GM19397 (cell line): ENCODE results near the gene PDLIM1.
A peak's percentile ranks its signal among the peaks of the same experiment; 100 is the strongest.

Experiments
- ATAC-seq: cut with Tn5 transposase; IDR thresholded peaks from one replicate; pipeline ENCODE4 v1.9.1; 2021; ENCODE audit warnings: mild to moderate bottlenecking, moderate library complexity; ENCODE audit not compliant: unreplicated experiment

PDLIM1 gene, protein sequence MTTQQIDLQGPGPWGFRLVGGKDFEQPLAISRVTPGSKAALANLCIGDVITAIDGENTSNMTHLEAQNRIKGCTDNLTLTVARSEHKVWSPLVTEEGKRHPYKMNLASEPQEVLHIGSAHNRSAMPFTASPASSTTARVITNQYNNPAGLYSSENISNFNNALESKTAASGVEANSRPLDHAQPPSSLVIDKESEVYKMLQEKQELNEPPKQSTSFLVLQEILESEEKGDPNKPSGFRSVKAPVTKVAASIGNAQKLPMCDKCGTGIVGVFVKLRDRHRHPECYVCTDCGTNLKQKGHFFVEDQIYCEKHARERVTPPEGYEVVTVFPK

GRCh38 chr10:95290461-95291364 lies at the start of gene PDLIM1:
TSS of gene PDLIM1 (minus strand) at chr10:95291003. CDS start at chr10:95290915, 88 bp downstream.
- ATAC-seq = peak; percentile 49

DNA sequence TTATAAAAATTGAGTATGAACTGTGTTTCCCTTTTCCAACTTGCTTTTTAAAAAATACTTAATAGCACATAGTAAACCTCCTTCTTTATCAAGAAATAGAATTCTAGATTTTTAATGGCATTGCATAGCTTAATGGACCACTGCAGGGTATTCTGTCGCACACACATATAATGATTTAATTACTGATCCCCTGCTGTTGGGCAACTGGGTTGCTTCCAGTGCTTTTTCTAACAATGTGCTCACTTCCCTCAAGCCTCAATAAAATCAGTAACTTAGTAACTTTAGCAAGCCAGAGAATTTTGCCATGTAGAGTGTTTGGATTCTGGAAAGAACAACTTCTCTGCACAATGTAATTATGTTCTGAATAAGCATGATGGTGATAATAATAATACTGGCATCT lies 49.1 kb upstream of the PDLIM1 start:
- no peak for ATAC-seq

DNA sequence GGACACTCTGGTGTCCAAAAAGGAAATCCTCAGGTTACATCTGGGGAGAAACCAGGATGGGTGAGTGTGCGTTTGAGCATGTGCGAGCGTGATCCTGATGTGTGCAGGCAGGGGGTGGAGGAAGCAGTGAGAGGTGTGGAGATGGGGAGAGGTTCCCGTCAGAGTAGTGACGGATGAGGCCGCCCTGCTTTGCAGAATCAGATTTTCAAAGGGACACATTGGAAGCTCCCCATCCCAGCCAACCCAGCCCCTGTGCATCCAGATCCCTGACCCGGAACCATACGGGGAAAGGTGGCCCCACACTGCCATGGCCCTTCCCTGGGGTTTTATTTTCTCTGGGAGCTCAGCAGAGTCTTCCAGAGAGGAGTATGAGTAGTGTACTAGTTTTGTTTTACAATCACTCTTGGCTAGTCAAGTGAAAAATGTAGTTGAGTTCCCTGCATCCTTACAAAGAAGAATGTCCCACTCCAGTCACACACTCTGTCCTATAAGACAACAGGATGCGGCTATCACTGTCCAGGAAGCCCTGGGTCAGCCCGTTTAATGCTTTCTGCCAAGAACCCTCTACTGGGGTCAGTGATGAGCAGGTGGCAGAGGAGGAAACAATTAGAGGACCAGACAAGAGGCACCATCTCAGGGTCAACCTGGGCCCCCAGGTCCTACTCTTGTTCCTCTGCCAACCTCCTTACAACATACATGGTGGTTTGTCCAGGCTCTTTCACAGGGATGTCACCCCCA lies 46.8 kb upstream of the PDLIM1 start:
- no peak for ATAC-seq

- no peak for ATAC-seq
Observed at GRCh38 chr10:95336702-95337101, 45.9 kb upstream of the PDLIM1 start.

DNA sequence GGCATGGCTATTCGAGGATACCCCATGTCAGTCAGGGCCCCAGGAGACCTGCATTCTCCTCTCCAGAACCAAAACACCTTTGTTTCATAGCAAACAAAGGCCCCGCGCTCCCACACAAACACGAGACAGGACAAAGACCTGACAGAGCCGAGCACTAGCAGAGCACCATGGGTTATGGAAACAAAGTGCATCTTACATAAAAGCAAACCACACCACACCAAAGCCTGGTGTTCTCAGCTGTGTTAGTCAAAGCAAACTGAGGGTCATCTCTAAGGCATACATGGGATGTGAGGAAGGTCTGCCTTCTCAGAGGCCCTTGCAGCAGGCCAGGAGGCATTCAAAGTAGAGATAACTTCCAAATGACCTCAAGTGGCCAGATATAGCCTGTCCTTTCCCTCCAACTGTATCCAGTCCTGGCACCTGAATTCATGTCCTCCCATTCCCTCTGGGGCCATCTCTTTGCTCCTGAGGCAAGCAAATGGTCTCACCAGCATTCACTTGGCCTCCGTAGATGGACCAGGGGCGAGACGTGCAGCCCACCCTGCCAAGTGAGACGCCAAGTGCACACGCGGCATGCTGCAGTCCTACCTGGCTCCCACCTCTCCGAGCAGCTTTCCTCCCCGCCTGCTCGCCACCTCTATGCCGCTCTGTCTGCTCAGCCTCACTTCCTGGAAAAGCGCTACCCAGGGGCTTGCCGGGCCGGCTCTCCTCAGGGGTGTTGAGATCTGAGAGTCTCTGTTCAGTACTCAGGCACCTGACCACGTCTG lies 45.3 kb upstream of the PDLIM1 start:
- no peak for ATAC-seq

DNA sequence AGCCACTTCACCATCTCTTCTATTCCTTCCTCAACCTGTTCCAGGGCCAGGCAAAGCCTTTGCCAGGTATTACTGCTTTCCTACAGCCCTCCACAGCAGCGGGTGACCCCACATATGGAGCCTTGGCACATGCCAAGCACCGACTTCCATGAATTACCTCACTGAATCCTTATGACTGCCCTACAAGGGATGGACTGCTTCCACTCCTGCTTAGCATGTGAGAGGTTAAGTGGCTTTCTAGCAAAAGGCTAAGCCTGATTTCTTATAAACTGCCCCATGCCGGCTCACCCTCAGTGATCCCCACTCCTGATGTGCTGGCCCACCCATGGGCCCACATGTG lies 44.0 kb upstream of the PDLIM1 start:
- no peak for ATAC-seq

DNA sequence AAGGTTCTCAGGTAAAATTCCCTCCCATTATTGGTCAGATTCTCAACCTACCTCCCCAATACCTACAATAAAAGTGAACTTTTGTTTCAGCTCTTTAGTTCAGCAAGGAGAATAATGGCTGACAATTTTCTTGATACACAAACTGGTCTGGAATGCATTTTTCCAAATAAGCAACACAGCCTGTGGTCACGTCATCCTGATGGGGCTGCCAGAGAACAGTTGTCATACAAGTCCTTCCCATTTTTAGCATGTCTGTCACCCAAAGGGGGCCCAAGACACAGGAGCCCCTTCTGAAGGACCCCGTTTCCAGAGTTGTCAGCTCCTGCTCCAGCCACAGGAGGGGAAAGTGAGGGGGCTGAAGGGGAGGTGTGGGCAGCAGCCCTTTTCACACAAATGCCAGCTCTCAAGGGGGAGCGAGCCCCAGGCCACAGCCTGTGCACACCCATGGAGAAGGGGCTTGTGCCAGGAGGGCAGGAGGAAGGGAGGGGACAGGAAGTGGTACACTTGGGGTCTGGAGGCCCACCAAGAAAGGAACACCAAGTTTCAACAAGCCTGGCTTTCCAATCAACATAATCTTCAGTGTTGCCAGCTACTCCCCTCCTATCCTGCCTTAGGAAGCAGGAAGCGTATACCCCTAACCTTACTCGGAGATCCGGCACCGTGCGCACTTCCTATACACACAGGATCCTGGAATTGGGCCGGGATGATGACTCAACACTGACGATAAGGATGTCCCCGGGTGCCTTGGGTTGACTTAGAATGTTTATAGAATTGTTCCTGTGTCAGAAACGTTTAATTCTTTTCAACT lies 43.4 kb upstream of the PDLIM1 start:
- ATAC-seq = no peak

- ATAC-seq = no peak
Observed at GRCh38 chr10:95332666-95333249, 42.0 kb upstream of the PDLIM1 start.

DNA sequence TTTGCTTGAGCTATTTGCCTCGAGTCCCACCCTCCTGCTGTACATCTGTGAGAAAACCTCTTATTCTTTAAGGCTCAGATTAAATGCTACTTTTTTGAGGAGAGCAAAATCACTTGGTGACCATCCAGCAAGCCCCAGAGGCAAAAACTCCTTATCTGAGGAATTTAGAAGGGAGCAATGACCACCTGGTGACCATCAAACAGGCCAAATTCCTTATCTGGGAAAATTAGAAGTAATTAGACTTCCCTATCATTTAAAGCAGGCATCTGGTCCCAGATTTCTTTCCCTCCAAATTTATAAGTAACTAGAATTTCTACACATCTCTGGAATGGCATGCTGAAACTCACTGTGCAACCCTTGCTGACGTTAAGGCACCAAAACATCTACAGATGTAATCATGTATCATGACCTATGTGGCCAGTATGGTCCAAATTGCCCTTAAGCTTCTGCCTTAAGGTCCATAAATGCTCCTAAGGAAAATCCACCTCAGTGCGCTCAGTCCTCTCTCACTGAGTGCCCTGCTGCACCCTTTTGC lies 40.9 kb upstream of the PDLIM1 start:
- no peak for ATAC-seq

- no peak for ATAC-seq
Observed at GRCh38 chr10:95330966-95331453, 40.2 kb upstream of the PDLIM1 start.

- ATAC-seq = no peak
Observed at GRCh38 chr10:95329296-95329695, 38.5 kb upstream of the PDLIM1 start.

DNA sequence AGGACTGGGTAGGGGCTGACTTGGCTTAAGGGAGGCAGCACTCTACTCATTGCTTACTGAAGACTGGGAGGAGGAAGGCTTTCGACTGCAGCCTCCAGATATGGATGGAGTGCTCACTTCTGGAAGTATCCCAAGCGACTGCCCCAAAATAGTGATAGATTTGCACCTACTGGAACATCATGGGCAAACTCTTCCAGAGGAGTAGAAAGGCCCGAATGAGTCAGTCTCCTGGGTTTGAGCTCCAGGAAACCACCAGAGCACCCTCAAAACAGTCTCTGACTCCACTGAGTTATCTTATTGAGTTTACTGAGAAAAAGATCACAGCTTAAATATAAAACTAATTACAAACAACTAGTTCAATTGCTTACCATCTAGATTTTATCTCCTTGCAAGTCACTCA lies 37.2 kb upstream of the PDLIM1 start:
- ATAC-seq = no peak

DNA sequence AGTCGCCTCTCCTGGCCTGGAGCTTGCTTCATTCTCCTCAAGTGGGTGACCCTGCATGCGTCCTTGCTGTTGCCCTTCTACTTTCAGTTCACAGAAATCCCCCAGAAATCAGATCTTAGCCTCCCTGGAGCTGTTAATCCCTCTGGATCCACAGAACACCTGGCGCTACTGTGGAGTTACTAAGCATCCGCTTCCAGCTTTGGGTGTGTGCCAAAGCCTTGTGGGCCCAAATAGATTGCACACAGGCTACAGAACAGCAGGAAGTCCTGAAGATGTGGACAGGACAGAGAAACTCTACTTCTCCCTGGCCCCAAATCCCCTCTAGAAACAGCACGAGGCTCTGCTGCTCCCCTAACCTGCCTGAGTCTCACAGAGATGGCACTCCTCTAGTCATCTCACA lies 36.6 kb upstream of the PDLIM1 start:
- no peak for ATAC-seq

GRCh38 chr10:95326396-95326795 lies 35.6 kb upstream of the PDLIM1 start:
- no peak for ATAC-seq

DNA sequence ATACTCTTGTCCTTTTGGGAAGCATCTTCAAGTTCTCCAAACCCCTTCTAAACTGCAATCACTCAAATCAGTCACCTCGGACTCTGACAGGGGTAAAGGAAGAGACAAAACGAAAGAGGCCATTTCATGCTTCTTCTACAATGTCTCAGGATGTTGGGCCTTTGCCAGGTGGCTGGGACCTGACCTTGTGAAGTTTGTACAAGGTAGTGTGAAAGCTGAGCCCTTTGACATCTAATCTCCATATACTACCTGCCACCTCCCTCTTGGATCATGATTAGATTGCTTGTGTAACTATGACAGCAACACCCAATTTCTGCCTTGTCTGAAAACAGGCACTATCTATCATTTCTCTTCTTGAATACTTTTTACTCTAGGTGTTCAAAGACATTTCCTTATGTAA lies 35.1 kb upstream of the PDLIM1 start:
- no peak for ATAC-seq

DNA sequence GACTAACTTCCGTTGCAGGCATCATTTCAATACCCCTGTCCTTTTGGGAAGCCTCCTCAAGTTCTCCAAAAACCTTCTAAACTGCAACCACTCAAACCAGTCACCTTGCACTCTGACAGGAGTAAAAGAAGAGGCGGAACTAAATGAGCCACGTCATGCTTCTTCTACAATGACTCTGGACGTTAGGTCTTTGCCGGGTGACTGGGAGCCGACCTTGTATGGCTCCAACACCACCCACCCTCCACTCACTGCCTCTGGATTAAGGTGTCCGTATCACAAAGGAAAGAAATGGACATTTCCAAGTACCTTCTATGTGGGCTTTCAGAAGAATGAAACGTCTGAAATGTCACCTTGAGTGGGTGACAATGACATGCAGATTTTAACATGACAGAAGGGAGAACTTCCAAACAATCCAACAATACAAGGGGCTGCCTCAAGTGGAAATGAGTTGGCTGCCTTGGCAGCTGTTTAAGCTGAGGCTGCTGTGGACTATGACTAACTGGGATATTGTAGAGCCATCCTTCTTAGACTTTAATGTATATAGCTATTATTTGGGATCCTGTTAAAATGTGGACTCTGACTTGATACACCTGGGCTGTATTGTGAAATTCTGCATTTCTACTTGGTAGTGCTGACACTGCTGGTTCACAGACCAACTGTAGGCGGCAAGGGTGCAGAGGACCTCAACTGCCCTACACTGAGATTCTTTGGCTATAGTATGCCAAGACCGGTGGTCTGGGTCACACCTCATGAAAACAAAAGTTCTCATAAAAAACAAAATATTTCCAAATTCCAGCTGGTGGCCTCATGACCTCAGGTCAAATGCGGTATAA lies 33.8 kb upstream of the PDLIM1 start:
- ATAC-seq = no peak

- no peak for ATAC-seq
Observed at GRCh38 chr10:95321554-95322301, 30.9 kb upstream of the PDLIM1 start.

- no peak for ATAC-seq
Observed at GRCh38 chr10:95319239-95319638, 28.4 kb upstream of the PDLIM1 start.
